ENCODE data around the gene CXCL12.
A peak's percentile ranks its signal among the peaks of the same experiment; 100 is the strongest.

Gene CXCL12

DNA sequence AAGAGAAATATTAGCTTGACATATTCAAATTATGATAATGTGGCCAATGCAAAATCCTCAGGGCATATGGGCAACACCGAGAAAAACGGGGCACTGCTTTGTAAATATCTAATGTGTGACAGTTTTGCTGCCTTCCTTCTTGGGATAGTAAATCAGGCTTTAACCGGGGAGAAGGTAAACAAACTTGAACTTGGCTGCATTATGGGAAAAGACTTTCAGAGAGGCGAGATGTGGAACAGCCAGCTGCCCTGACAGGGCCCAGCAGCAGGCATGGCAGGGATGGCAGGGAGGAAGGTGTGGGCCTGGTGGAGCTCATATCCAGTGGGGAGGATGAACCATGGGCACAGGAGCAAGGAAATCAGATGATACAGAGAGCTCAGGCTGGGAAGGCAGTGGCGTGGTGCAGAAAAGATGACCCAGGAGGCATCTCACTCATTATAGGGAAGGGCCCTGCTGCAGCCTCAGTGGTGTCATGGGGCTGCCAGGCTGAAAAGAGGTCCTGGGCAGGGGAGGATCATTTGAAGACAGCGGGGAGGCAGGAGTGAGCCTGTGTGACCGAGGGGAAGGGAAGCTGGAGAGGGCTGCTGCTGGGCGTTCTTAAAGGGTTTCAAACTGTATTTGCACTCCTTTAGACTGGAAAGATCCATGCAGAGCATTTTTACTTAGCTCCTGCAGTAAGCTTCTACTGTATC is 26.7 kb downstream of the CXCL12 start:
- peak overlapping the region; percentile 61 for H3K27ac ChIP-seq
- TF ChIP-seq, protein P1, sequence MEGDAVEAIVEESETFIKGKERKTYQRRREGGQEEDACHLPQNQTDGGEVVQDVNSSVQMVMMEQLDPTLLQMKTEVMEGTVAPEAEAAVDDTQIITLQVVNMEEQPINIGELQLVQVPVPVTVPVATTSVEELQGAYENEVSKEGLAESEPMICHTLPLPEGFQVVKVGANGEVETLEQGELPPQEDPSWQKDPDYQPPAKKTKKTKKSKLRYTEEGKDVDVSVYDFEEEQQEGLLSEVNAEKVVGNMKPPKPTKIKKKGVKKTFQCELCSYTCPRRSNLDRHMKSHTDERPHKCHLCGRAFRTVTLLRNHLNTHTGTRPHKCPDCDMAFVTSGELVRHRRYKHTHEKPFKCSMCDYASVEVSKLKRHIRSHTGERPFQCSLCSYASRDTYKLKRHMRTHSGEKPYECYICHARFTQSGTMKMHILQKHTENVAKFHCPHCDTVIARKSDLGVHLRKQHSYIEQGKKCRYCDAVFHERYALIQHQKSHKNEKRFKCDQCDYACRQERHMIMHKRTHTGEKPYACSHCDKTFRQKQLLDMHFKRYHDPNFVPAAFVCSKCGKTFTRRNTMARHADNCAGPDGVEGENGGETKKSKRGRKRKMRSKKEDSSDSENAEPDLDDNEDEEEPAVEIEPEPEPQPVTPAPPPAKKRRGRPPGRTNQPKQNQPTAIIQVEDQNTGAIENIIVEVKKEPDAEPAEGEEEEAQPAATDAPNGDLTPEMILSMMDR (conservative IDR thresholded peaks at IDR 0.05), result no peak

DNA sequence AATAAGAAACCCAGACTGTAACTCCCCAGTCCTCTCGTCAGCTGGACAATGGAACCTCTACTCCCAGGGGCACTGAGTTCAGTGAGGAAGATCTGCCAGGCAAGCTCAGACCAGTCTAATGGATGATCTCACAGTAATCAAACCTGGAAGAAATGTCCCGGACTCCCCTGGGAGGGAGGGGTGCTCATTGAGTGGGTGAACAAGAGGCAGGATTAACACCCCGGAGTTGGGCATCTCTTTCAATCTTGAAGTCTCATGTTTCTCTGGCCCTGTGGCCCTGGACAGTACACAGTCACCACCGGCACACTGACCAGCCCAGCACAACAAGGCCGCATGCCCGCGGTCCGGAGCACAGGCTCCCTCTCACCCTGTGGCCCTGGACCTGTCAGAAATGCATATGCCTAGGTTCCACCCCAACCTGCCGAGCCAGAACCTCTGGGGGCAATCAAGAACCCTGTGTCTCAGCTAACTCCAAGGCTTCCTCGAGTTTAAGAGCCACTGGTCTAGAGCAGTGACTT is 27.8 kb downstream of the CXCL12 start:
- H3K27ac ChIP-seq, result peak overlapping the region; percentile 61
- TF ChIP-seq, protein P1 (conservative IDR thresholded peaks at IDR 0.05), result no peak

DNA sequence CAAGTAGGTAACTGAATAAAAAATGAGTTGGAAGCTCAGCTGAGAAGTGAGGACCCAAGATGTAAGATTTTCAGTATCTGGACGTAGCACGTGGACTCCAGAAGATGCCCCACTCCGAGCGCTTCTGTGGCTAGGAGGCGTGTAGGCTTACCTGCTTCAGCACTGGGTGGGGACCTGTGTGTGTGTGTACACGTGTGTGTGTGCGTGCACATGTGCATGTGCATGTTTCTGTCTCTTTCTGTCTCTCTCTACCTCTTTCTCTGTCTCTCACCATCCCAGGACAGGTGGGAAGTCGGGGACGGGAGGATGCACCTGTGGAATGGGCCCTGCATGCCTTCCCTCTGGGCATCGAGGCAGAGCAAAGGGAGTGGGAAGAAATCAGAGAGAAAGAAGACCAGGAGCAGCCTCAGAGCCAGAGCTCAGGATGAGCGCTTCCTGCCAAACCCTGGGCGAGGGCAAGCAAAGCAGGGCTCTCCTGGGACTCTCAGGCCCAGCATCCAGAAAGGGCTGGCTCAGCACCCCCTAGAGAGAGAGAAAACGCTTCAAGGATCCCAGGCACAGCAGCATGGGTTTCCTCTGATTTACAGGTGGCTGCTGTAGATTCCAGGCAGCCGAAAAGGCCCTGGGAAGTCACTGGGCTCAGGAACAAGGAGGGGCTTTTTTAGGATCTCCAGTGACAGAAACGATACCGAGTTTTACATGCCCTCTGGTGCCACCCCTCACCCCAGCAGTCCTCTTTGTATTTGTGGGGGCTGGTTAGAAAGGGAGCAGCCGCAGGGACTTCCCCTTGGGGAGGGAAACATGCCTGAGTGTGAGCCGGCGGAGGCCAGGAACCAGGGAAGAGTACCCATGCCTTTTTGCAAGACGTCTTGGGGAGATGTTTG is 28.5 kb downstream of the CXCL12 start:
- TF ChIP-seq, protein P1 (conservative IDR thresholded peaks at IDR 0.05), result no peak
- H3K27ac ChIP-seq, result no peak overlapping the region

DNA sequence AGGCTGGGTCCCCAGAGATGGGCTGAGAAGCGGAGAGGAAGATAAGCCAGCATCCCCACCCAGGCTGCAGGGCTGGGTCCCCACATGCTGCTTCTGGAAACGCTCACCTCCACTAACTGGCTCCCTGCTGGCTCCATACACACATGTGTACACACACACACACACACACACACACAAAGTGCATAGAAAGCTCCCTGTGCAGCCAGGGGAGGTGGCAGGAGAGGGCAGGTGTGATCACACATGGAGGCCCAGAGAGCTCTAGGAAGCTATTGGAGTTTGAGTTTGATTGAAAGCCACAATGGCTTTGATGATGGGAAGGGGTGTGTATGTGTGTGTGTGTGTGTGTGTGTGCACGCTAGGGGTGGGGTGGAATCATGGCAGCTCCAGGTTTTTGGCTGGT is 29.3 kb downstream of the CXCL12 start:
- TF ChIP-seq, protein P1 (conservative IDR thresholded peaks at IDR 0.05), result no peak
- H3K27ac ChIP-seq, result no peak overlapping the region

DNA sequence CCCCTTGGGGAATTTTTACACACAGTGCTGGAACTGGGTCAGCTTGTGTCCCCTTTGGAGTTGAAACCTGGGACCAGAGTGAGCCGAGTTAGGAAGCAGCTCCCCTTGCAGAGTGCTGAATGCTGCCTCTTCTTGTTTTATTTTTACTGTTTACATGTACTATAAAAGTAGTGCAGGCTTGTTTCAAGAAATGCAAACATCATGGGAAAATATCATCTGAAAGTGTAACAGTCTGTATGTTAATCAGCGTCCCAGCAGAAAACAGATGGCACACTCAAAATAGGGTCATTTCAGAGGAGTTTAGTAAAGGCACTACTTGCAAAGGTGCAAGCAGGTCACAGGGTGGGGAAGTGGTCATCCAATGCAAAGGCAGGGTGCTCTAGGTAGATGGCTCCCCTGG is 30.1 kb downstream of the CXCL12 start:
- H3K27ac ChIP-seq, result no peak overlapping the region
- TF ChIP-seq, protein P1 (conservative IDR thresholded peaks at IDR 0.05), result no peak

DNA sequence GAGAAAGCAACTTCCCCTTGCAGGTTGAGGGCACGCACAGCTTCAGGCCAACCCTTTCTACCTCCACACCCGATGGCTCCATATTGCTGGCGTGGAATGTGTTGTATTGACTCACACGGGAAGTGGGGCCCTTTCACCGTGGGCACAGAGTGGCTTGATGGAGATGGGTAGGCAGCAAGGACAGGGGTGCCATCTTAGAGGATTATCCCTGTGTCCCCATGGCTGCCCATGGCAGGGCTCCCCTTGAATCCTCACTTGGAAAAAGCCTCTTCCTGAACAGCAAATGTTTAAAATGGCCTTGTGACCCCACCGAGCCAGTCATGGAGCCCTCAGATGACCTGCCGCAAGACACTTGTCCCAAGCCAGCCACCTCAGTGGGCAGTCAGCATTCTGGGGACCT is 31.2 kb downstream of the CXCL12 start:
- TF ChIP-seq, protein P1 (conservative IDR thresholded peaks at IDR 0.05), result no peak
- no peak overlapping the region for H3K27ac ChIP-seq

DNA sequence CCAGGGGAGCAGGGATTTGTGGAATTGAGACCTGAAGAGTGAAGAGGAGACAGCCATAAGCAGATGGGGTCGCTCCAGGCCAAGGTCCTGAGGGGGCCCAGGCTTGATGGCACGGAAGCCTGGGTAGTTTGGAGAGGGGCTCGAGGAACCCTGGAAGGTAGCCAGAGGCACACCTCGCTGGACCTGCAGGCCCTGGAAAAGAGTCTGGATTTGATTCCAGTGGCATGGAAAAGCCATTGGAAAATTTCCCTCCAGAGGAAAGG is 31.8 kb downstream of the CXCL12 start:
- TF ChIP-seq, protein P1 (conservative IDR thresholded peaks at IDR 0.05), result no peak

More for the DNA sequence above, 31.8 kb downstream of the CXCL12 start:
- no peak overlapping the region for H3K27ac ChIP-seq
